Dermis blood vessel endothelial cell (primary cell): Measurements from ENCODE around the gene PELI3. TPM values are rescaled to one million over a fixed set of nuclear protein-coding genes. Genes with fewer than 3 reads are reported as not detected.
"Not testable (repeated sequence)": the region's sequence is repeated elsewhere in the genome, so short reads cannot be mapped to it uniquely, and the experiment has no call there.

Source experiments
- DNase-seq: peaks from one replicate; pipeline ENCODE4 v3.0.0; 2010
- total RNA-seq: library from RNA; depleted of rRNA; stranded (reverse); fragments of >200 nt; gene quantifications from 2 replicates; pipeline ENCODE4 v1.2.3, GENCODE V29; 2014

Gene PELI3, protein sequence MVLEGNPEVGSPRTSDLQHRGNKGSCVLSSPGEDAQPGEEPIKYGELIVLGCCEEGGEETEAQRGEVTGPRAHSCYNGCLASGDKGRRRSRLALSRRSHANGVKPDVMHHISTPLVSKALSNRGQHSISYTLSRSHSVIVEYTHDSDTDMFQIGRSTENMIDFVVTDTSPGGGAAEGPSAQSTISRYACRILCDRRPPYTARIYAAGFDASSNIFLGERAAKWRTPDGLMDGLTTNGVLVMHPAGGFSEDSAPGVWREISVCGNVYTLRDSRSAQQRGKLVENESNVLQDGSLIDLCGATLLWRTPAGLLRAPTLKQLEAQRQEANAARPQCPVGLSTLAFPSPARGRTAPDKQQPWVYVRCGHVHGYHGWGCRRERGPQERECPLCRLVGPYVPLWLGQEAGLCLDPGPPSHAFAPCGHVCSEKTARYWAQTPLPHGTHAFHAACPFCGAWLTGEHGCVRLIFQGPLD
- 3.7 and 4.9 TPM in 2 replicates for total RNA-seq

DNA sequence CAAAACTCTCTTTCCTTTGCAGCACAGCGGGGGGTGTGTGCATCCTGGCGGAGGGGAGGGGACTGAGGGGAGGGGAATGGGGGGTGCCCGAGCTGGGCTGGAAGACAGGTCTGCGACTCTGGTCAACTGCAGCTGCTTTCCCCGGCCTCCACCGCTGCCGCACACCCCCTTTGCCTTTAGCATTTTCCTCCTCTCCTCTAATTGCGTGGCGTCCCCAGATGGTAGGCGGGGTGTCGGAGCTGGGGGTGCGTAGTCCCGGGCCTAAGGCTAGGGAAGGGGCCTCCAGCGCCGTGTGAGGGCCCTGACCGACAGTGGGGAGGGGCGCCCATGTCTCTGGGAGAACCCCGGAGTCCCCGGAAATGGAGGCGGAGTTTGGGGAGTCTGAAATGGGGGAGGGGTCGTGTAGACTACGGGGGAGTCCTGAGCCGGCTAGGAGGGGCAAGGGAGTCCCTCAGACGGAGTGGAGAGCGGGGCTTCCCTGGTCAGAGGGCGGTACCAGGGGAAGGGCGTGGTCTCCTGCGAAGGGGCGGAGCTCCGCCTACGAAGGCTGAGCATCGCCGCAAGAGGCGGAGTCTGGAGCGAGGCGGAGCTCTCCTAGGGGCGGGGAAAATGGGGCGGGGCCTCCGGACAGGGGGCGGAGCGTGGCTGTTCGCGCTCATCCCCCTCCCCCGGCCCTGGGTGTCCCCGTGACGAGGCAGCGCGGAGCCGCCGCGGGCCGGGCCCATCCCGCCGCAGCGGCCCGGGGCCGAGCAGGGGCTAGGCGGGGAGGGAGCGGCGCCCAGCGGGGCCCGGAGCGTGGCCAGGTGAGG lies at the start of gene PELI3:
TSS of gene PELI3 (plus strand) at position 681 of the 809 bp plus-strand sequence. CDS start 1,224 bp downstream, outside the sequence.
- DNase-seq = peak; percentile 92

DNA sequence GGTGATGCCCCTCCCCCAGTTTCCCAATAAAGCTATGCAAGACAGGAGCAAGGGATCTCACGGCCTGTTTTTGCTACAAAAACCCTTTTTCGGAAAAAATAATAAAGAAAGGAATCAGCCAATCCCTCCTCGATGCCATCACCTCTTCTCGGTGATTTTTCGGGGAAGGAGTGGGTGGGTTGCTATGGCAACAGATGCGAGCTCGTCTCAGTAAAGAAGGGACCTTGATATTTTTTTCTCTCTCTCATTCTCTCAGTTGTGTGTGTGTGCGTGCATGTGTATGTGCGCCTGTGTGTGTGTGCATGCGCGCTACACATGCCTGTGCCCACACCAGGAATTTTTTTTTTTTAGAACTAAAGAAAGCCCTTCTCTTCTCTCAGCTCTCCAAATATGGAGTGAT lies 49.7 kb upstream of the PELI3 start:
- DNase-seq = no peak

DNA sequence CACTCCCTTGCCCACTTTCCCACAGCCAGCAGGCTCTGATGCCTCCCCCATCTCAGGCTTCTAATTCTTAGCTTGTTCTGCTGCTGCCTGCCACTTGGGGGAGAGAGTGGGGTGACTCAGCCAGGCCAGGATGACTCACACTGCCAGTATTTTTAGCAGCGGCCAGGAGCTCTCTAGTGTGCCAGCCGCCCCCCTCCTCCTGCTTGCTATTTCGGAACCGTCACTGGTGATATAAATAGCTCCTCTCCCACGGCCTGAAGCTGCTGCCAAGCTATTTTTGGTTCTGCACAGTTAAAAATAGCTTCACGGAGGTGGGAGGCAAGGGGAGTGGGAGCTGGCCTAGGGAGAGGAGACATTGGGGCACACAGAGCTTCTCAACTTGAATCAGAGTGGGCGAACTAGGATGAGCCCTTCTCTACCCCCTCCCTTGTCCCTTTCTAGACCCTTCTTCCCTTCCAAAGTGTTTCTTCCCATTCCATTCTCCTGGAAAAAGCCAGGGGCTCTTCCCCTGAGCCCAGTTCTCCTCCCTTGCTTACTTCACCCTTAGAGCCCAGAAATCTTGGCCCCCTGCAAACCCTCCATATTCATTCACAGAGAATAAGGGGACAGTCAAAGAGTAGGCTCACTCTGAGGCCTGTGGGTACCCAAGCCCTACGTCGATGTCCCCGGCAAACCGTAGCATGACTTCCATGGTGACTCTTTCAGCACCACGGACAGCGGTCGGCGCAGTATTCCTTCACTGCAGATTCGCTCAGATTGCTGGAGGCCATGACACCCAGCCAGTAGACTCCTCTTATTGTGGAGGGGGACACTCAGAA lies 48.3 kb upstream of the PELI3 start:
- peak; percentile 73 for DNase-seq

DNA sequence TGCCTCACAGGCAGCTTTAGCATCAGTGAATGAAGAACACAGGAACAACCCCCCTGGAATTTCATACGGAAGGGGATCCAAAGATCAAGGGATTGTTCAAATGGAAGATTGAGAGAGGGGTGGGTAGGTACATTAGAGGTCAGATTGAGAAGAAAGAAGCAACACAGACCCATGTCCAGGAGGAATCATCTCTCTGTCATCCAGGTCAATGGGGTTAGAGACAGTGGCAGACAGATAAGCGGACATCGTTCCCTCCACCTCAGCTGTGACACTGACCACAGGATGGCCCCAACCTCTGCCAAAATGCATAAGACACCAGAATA lies 47.8 kb upstream of the PELI3 start:
- no peak for DNase-seq

DNA sequence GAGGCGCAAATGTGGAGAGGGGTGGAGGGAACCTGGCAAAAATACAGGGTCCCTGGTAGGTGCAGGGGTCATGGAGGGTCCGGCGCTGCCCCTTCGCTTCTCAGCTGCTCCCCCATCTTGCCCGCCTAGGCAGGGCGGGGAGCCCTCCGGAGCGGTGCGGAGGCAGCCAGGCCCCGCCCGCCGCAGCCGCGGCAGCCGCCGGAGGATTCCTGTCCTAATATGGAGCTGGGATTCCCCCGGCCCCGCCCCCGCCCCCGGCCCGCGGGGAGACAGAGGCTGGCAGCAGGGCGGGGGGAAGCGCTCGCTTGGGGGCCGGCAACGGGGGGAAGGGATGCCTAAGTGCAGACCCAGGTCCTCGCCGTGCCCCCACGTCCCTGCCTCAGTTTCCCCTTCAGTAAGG lies 46.9 kb upstream of the PELI3 start:
- no peak for DNase-seq

DNA sequence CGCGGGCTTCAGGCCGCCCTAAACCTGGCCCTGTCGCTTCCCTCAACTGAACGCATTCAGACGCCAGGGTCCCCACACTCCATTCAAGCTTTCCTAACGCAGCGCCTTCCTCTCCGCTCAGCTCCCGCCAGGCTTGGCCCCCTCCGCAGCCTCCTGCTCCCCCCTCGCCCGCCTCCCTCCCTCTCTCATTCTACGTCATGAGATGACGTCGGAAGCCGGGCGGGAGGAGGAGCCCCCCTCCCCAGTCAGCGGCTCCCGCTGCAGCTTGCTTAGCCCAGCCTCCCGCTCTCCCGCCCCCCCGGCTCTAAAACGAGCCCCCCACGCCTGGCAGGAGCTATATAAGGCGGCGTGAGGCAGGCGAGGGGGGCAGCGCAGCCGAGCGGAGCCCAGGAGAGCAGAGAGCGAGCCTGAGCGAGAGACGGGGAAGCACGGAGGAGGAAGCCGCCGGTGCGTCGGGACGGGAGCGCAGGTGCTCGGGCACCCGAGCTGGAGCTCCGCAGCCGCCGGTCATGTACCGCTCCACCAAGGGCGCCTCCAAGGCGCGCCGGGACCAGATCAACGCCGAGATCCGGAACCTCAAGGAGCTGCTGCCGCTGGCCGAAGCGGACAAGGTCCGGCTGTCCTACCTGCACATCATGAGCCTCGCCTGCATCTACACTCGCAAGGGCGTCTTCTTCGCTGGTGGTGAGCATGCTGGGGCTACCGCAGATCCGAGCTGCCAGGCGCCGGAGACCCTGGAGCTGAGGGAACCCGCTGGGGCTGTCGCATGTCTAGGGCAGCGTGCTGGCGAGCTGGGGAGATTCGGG lies 45.8 kb upstream of the PELI3 start, which contains the start of gene NPAS4:
TSS of gene NPAS4 (plus strand) at position 365 of the 806 bp plus-strand sequence. CDS start at position 510, 145 bp downstream.
- DNase-seq = no peak

DNA sequence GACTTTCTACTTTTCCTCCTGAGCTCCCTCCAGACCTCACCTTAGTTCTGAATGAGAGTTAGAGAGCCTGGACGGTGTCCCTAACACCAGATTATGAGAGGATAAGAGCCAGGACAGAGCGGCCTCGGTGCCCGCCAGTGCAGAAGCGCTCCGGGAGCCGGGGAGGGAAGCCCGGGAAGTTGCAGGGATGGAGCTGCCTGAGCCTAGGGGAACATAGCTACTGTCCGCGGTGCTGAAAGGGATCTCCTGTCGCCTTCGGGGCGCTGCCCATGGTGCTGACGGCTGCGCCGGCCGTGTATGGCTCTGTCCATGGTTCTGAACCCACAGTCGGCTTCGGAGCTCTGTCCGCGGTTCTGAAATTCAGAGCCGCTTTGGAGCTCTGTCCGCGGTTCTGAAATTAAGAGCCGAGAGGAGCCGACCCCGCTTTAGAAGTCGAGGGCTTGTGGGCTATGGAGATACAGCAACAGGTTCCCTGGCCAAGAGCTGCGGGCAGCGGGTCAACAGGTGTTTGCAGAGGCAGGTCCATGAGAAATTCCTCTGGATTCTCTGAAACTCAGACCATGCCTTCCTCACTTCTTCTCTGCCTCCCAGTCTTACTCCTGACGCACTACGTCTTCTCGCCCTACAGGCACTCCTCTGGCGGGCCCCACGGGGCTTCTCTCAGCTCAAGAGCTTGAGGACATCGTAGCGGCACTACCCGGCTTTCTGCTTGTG lies 45.1 kb upstream of the PELI3 start:
- DNase-seq = peak; percentile 90

DNA sequence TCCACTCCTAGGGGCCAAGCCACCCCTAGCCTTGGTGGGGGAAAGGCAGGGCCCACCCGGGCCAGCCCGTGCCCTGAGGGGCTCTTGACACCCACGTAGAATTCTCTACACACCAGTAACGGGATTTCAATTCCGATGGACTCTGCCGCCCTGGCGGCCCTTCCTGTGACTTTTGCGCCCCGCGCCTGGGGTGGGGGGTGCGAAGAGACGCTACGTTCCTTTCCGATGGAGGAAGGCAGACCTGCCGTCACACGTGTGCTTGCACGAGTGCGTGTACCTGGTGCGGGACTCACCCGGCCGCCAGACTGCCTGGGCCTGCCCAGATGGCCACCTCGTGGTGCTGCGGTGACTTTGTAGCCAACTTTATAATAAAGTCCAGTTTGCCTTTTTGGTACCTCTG lies 40.4 kb upstream of the PELI3 start:
- DNase-seq = no peak

DNA sequence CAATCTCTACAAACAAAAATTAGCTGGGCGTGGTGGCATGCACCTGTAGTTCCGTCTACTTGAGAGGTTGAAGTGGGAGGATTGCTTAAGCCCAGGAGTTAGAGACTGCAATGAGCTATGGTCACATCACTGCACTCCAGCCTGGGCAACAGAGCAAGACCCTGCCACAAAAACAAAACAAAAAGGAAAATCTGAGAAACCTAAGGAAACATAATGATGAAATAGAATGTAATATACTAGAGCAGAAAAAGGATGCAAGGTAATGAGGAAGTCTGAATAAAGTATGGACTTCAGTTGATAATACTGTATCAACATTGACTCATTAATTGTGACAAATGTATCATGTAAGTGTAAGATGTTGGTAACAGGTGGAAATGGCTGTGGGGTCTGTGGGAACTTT lies 37.8 kb upstream of the PELI3 start:
- no peak for DNase-seq

DNA sequence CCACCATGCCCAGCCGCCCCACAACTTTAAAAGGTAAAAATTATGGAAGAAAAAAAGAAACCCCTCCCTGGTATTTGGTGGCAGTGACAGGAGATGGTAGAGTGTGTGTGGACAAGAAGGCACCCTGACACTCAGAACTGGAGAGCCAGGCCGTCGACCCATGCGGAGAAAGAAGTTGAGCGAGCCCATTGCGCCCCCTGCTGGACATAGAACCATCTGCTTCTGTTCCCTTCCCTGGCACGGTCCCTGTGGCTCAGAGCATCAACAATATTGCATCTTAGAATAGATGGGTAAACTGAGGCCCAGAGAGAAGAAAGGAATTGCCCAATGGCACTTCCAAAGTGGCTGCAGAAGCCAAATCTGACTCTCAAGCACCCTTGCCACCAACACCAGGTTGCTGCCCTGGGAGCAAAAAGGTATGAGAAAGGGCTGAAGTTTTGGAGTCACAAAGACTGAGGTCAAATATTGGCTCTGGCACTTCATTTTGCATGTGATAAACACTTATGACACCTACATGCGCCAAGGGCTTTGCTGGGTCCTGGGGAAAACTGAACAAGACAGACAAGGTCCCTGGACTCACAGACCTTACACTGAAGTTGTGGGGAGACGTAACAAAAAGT lies 36.6 kb upstream of the PELI3 start:
- DNase-seq = peak; percentile 84

DNA sequence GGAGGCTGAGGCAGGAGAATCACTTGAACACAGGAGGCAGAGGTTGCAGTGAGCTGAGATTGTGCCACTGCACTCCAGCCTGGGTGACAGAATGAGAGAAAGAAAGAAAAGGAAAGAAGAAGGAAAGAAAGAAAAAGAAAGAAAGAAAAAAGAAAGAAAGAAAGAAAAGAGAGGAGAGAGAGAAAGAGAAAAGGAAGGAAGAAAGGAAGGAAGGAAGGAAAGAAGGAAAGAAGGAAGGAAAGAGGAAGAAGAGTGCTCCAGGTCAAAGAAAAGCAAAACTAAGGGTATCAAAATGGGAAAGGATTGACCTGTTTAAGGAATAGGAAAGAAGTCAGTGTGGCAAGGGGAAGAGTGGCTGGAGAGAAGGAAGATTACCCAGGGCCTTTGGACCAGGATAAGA lies 35.4 kb upstream of the PELI3 start:
- not testable (repeated sequence) for DNase-seq

DNA sequence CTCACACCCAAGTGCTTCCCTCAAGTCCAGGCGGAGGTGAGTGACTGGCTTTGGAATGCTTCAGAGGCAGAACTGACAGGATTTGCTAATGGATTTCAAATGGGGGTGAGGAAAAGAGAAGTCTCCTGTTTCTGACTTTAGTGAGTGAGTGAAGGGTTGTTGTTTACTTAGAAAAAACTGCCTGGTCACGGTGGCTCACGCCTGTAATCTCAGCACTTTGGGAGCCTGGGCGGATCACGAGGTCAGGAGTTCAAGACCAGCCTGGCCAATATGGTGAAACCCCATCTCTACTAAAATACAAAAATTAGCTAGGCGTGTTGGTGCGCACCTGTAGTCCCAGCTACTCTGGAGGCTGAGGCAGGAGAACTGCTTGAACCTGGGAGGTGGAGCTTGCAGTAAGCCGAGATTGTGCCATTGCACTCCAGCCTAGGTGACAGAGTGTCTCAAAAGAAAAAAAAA lies 34.8 kb upstream of the PELI3 start:
- not testable (repeated sequence) for DNase-seq

DNA sequence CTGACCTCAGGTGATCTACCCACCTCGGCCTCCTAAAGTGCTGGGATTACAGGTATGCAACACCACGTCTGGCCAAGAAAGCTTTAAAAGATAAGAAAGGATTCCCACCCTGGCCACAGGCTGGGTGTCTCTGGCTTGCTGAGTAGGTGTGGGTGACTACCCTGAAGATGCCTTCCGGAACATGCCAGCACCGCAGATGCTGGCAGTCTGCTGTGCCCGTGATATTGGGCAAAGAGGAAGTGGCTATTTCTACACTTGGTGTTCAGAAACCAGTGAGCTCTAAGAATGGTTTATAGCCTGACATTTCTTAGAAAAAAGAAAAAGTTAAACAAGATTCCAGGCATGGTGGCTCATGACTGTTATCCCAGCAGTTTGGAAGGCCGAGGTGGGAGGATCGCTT lies 34.1 kb upstream of the PELI3 start:
- DNase-seq = no peak

DNA sequence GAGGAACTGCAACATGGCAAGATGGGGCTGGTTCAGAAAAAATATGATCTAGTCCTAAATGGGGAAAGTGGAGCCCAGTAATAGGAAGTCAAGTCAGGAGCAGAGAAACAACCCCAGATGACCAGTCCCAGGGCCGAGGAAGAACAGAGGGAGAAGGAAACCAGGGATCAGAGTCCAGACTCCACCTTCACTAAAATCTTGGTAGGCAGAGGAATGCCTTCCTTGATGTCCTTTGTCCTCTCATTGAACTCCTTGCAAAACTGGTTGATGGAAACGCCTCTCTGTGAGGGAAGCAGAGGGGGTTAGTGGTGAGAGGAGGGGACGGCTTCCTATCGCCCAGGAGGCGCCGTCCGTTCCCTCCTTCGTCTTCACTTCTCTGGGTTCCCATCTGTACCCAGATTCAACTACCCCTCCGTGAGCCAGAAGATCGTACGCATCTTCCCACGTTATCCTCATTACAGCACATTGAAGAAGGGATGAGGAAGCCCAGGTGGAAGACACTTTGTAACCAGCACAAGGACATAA lies 28.7 kb upstream of the PELI3 start:
- no peak for DNase-seq

DNA sequence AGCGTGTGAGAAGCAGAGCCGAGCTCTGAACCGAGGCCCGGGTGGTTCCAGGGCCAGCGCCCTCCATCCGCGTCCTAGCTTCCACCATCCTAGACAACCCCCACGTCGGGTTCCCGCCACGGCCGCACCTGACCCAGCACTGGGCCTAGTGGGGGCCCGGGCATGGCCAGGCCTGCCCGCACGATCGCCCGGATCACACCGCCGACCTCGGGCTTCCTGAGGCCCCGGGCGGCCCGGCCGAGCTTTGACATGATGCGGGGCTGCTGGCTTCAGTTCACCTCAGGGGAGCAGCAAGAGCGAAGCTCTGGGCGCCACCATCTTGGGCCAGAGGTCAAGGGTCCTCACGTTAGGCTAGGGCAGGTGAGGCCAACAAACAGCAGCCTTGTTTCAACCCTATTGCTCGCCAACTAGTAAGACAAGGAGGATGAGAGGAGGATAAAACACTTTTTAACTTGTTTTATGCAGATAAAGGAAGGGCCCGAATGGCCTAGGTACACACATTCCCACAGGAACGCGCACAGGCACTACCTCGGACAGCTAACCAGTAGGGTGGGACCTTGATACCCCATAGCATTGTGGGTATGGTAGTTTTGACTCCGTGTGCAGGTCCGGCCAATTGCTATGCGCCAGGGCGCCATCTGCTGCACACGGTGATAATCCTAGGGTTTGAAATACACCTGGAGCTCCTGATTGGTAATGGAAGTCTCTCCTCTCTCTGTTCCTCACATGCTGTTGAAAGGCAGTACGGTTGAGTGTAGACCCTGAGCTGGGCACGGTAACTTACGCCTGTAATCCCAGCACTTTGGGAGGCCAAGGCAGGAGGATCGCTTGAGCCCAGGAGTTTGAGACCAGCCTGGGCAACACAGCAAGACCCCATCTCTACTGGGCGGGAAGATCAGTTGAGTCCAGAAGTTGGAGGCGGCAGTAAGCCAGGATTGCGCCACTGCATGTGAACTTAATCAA lies 27.9 kb upstream of the PELI3 start, which contains the start of gene MRPL11:
TSS of gene MRPL11 (minus strand) at position 345 of the 963 bp plus-strand sequence. CDS start at position 251, 94 bp downstream.
- DNase-seq = peak; percentile 96

DNA sequence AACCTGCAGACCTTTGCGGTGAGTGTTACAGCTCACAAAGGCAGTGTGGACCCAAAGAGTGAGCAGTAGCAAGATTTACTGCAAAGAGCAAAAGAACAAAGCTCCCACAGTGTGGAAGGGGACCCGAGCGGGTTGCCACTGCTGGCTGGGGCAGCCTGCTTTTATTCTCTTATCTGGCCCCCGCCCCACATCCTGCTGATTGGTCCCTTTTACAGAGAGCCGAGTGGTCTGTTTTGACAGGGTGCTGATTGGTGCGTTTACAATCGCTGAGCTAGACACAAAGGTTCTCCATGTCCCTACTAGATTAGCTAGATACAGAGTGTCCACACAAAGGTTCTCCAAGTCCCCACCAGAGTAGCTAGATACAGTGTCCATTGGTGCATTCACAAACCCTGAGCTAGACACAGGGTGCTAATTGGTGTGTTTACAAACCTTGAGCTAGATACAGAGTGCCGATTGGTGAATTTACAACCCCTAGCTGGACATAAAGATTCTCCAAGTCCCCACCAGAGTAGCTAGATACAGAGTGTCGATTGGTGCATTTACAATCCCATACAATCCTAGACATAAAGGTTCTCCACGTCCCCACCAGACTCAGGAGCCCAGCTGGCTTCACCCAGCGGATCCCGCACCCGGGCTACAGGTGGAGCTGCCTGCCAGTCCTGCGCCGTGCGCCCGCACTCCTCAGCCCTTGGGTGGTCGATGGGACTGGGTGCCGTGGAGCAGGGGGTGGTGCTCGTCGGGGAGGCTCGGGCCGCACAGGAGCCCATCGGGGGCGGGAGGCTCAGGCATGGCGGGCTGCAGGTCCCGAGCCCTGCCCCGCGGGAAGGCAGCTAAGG lies 26.4 kb upstream of the PELI3 start:
- not testable (repeated sequence) for DNase-seq

DNA sequence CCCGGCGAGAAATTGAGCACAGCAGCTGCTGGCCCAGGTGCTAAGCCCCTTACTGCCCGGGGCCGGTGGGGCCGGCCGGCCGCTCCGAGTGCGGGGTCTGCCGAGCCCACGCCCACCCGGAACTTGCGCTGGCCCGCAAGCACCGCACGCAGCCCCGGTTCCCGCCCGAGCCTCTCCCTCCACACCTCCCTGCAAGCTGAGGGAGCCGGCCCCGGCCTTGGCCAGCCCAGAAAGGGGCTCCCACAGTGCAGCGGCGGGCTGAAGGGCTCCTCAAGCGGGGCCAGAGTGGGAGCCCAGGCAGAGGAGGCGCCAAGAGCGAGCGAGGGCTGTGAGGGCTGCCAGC lies 25.8 kb upstream of the PELI3 start:
- DNase-seq = not testable (repeated sequence)

DNA sequence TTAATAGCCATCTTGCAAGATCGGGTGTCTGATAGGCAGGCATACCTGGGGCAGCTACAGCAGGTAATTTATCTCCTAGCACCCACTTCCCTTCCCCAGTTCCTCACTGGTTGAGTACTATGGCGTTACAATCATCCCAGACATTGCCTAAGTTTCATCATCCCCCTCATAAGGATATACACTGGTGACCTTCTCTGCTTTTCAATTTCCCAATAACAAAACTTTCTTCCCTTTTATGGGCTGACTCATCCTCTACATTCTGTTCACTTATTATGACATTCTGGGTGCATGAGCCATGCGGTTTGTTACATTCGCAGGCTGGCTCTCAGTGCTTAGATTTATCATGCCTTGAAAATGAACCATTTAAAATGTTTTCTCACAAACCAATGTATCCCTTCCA lies 23.1 kb upstream of the PELI3 start:
- no peak for DNase-seq
